ENCODE results near the gene ATG9B.
"Not testable (repeated sequence)": the region's sequence is repeated elsewhere in the genome, so short reads cannot be mapped to it uniquely, and the experiment has no call there.

The ATG9B gene

GRCh38 chr7:151035026-151035717 is 10.9 kb upstream of the ATG9B start:
- DNase-seq = no peak

GRCh38 chr7:151034312-151035025 is 10.2 kb upstream of the ATG9B start:
- DNase-seq = no peak

GRCh38 chr7:151033864-151034249 is 9.6 kb upstream of the ATG9B start:
- no peak for DNase-seq

DNA sequence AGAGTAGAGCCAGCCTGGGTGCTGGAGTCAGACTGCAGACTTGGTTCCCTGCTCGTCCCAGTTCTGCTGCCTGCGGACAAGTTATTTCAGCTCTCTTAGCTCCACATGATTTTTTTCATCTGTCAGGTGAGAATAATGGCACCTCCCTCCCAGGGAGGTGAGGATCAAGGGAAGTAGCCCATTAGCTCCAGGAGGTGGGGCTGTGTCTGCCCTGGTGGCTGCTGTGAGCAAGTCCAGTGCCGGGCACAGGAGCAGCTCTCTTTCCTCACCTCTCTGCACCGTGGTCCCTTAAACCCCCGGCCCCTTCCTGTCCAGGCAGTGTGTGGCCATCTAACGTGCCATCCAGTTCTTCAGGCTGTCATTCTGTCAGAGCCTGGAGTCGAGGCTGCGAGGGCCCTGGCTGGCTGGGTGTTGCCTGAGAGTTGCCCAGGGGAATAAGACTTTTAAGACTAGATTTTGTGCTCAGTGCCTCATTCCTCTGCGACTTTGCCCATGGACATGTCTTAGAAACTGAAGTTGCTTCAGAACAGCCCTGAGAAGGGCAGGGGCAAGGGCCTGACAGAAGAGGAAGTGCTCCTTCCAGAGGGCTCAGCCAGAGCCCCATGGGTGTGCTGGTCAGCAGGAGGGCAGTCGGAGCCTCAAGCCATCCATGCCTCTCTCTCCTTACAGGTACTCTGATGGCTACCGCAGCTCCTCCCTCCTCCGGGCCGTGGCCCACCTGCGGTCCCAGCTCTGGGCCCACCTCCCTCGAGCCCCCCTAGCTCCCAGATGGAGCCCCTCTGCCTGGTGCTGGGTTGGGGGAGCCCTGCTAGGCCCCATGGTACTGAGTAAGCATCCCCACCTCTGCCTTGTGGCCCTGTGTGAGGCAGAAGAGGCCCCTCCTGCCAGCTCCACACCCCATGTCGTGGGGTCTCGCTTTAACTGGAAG is 8.9 kb upstream of the ATG9B start:
- no peak for DNase-seq

- DNase-seq = no peak
Measured at GRCh38 chr7:151031011-151031410, 6.7 kb upstream of the ATG9B start.

DNA sequence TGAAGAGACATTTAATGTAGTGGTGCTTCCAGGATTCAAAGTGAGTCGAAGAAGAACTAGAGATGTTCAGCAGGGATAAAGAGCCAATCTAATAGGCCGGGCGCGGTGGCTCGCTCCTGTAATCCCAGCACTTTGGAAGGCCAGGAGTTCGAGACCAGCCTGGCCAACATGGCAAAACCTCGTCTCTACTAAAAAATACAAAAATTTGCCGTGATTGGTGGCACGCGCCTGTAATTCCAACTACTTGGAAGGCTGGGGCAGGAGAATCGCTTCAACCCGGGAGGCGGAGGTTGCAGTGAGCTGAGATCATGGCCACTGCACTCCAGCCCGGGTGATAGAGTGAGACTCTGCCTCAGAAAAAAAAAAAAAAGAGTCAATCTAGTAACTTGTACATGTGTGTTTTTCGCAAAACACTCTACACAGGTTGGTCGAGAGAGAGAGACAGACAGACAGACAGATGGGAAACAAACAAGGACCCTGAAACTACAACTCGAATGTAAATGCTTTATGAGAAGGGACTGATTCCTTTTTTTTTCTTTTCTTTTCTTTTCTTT is 4.7 kb upstream of the ATG9B start:
- no peak for DNase-seq

GRCh38 chr7:151028131-151028947 is 4.0 kb upstream of the ATG9B start, which contains the start of gene ABCB8:
Gene ABCB8, plus strand, starts transcription at chr7:151028450. Its CDS starts 66 bp downstream, at chr7:151028516.
- peak; percentile 99 for DNase-seq

GRCh38 chr7:151027728-151028130 is 3.4 kb upstream of the ATG9B start:
- not testable (repeated sequence) for DNase-seq

DNA sequence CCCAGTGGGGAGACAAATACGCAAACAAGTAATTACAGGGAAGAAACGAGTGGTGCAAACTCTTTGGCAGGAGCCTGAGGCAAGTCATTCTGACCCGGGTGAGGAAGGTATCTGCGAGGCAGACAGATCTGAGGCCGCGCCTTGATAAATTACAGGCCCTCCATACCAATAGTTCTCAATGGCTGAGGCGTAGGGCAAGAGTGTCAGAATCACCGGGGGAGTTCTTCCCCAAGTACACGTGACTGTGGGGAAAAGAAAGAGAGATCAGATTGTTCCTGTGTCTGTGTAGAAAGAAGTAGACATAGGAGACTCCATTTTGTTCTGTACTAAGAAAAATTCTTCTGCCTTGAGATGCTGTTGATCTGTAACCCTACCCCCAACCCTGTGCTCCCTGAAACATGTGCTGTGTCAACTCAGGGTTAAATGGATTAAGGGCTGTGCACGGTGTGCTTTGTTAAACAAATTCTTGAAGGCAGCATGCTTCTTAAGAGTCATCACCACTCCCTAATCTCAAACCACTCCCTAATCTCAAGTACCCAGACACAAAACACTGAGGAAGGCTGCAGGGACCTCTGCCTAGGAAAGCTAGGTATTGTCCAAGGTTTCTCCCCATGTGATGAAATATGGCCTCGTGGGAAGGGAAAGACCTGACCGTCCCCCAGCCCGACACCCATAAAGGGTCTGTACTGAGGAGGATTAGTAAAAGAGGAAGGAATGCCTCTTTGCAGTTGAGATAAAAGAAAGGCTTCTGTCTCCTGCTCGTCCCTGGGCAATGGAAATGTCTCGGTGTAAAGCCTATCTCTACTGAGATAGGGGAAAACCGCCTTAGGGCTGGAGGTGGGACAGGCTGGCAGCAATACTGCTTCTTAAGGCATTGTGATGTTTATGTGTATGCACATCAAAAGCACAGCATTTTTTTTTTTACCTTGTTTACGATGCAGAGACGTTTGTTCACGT is 2.8 kb upstream of the ATG9B start:
- not testable (repeated sequence) for DNase-seq

GRCh38 chr7:151025924-151026671 is 1.8 kb upstream of the ATG9B start:
- no peak for DNase-seq

DNA sequence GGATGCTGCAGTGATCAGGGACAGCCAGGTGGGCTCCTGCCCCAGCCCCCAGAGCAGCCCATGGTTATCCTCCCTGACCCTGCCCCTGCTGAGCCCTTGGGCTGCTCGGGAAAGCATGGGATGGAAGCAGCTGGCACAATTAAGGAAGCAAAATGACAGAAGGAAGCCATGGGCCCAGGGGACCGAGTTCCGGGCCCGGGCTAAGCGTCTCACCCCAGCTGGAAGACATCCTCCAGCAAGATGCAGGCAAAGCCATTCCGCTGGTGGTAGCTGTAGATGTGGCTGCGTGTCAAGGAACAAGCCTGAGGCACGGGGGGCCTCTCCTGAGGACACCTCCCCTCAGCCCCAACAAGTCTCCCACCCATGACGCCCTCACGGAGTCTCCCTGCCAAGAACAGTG is 1.1 kb downstream of the ATG9B start:
- no peak for DNase-seq

- no peak for DNase-seq
Measured at GRCh38 chr7:151020231-151020630, 4.1 kb downstream of the ATG9B start.

DNA sequence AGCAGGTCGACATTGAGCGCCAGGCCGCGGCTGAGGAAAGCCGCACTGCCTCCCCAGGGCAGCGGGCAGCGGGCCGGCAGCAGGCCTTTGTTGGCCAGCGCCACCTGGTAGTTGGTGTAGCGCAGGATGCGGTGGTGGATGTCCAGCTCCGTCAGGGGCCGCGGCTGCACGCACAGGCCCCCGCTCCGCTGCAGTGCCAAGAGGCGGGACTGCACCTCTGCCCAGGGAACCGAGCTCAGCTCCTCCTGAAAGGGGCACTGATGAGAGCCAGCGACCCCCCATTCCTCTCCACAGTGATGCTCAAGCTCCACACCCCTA is 5.2 kb downstream of the ATG9B start:
- no peak for DNase-seq

DNA sequence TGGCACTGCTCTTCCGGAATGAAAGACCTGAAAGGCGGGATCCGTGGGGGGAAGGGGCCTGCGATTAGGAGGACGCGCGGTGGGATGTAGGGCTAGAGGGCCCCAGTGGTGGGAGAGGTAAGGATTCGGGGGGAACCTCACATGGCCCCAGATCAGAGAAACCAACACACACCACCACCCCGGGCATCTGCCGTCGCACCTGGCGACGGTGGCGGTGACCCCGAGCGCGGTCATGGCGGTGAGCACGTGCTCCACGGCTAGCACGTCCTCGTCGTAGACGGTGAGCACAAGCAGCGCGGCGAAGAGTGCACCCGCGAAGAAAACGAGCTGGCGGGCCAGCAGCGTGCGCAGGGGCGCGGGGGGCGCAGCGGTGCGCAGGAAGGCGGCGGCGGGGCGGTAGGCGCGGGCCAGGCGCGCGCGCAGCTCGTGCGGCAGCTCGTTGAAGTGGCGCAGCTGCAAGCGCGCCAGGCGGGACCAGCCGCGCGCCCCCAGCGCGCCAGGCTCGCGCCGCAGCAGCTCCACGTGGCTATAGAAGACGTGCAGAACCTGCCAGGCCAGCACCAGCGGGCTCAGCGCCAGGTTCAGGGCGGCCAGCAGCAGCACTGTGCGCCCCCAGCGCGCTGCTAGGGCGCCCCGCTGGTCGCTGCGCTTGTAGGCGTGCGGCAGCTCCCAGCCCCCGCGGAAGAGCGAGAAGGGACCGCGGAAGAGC is 5.7 kb downstream of the ATG9B start:
- peak; percentile 70 for DNase-seq

DNA sequence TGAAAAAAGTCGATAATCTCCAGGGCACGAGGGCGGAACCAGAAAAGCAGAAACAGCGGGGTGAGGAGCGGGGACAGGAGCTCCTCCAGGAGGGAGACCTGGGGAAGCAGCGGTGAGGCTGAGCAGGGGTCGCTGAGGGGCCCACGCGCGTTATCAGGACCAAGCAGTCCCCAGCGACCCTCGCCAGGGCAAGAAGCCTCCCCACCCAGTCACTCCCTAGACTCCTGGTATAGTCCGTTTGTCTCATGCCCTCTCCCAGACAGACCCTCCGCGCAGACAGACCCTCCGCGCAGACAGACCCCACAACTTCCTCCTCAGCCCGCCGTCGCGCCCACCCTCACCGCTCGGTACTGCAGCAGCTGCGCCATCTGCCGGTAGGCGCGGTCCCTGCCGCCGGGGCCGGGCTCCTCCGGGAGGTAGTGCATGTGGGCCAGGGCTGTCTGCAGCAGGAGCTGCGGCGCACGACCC is 6.3 kb downstream of the ATG9B start:
- peak; percentile 86 for DNase-seq

GRCh38 chr7:151017370-151017952 is 6.8 kb downstream of the ATG9B start:
- no peak for DNase-seq

- no peak for DNase-seq
Measured at GRCh38 chr7:151016942-151017341, 7.4 kb downstream of the ATG9B start.

GRCh38 chr7:151016505-151016904 is 7.8 kb downstream of the ATG9B start:
- DNase-seq = no peak

DNA sequence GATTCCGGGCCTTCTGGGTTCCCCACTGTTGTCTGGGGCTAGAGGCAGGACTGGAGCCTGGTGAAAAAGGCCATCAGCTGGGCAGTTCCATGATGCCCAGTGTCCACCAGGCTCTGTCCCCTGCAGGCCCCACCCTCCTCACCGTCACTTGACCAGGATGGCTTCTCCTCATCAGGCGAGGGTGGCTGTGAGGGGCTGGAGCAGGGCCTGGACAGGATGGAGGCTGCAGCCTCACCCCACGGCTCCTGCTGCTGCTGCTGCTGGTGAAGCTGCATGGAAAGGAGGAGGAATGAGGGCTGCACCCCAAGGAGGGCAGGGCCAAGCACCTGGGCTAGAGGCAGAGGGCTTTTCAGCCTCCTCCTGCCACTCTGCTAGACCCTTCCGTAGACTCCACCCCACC is 8.3 kb downstream of the ATG9B start:
- DNase-seq = no peak
